Activated B cell treated with CpG ODN at 0.5 μM for 24 hours (primary cell): ENCODE results near the gene IL19. TPM values are rescaled to one million over a fixed set of nuclear protein-coding genes. Genes with fewer than 3 reads are reported as not detected.

Source experiments
- ATAC-seq: fragments of 200-7000 bp; cut with Tn5 transposase; one replicate; pipeline ENCODE4 v1.10.0; 2021; ENCODE audit warnings: low read depth, mild to moderate bottlenecking, moderate library complexity
- CTCF ChIA-PET: fragments of 350-600 bp; sonication (Branson Sonifier 250); formaldehyde crosslinking; loops from one replicate; lab custom pipeline; 2021; ENCODE audit warnings: antibody characterized with exemption; lab: Charles Lee
- POLR2A ChIA-PET: fragments of 350-600 bp; sonication (Branson Sonifier 250); formaldehyde crosslinking; loops from one replicate; lab custom pipeline; 2021; ENCODE audit warnings: antibody characterized with exemption; lab: Charles Lee
- DNase-seq: peaks from one replicate; pipeline ENCODE4 v3.0.0; 2022
- H3K27ac Mint-ChIP-seq: one replicate; pipeline ENCODE4 v1.8.0; 2020; ENCODE audit warnings: mixed read lengths
- H3K27me3 Mint-ChIP-seq: one replicate; pipeline ENCODE4 v1.8.0; 2021; ENCODE audit warnings: mixed read lengths
- H3K36me3 Mint-ChIP-seq: one replicate; pipeline ENCODE4 v1.8.0; 2021; ENCODE audit warnings: low read depth, mixed read lengths
- H3K4me1 Mint-ChIP-seq: one replicate; pipeline ENCODE4 v1.8.0; 2021; ENCODE audit warnings: mixed read lengths
- H3K4me3 Mint-ChIP-seq: one replicate; pipeline ENCODE4 v1.8.0; 2020; ENCODE audit warnings: mild to moderate bottlenecking, mixed read lengths
- H3K9me3 Mint-ChIP-seq: one replicate; pipeline ENCODE4 v1.8.0; 2020; ENCODE audit warnings: mixed read lengths
- intact Hi-C: fragments of 100-400 bp; cut with micrococcal nuclease; formaldehyde crosslinking; loops from one replicate; pipeline ENCODE4 v1.15.1; 2024
- total RNA-seq: library from RNA; stranded (reverse); gene quantifications from 2 replicates; pipeline ENCODE4 v1.2.3, GENCODE V29; 2022
- TF ChIP-seq, protein P1 (sequence below): fragments of 200-600 bp; IDR thresholded peaks from one replicate; pipeline ENCODE4 v1.8.0; 2022; ENCODE audit warnings: antibody characterized with exemption, mild to moderate bottlenecking

The IL19 gene, protein sequence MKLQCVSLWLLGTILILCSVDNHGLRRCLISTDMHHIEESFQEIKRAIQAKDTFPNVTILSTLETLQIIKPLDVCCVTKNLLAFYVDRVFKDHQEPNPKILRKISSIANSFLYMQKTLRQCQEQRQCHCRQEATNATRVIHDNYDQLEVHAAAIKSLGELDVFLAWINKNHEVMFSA
- not detected in 2 replicates for total RNA-seq

DNA sequence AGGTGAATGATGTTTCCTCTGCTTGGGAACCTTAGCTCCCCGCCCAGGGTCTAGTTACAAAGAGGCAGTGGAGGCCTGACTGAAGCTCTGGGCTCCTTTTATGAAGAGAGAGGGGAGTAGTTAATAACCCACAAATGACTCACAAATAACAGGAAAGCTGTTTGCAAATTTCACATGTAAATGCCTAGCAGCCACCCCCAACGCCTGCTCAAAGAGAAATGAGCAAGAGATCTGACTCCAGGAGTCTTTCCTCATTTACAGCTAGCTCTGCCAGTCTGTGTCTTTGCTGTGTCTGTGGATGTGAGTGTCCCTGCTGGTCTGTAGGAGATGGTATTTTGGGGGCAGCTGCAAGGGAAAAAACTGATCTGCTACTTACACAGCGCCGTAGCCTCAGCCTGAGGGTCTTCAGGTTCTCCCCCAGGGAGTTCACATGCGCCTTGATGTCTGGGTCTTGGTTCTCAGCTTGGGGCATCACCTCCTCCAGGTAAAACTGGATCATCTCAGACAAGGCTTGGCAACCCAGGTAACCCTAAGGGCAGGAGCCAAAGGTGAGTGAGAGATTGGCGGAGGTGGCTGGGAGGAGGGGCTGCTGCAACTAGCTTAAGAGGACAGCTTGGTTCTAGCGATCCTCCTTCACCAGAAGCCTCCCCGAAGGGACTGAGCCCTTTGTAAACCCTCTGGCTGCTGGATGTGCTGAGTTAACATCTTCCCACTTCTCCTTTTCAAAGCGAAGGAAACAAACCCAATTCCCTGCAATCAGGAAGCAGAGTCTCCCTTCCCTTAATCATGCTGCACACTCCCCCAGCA is at the start of gene IL19:
Gene IL19, plus strand, starts transcription at position 243 of the 807 bp plus-strand sequence. CDS start 65,890 bp downstream, outside the sequence.
- ATAC-seq (peak; percentile 42), DNase-seq (no peak)
- ChIA-PET POLR2A (interaction anchor here (0.6 to 8.0 kb wide), 15 partner anchors 9 to 157 kb away, joined by 3 to 67 read pairs (median 4); no protein-coding TSS in a partner anchor), CTCF (interaction anchor here (0.7 to 8.2 kb wide), 6 partner anchors 10 to 142 kb away, joined by 3 to 49 read pairs (median 6); no protein-coding TSS in a partner anchor)
- peak within 1 kb of the TSS; percentile 81 for H3K4me3 Mint-ChIP-seq
- no peaks in the 10 kb centered on the region for H3K27me3 Mint-ChIP-seq
- H3K27ac Mint-ChIP-seq = peak within 1 kb of the TSS; percentile 59
- intact Hi-C loops = loop anchor here (5.0 kb wide), 1 partner anchor 37 kb away; no protein-coding TSS in a partner anchor
- peaks cover 91% of the 10 kb centered on the region for H3K4me1 Mint-ChIP-seq
- TF ChIP-seq, protein P1, sequence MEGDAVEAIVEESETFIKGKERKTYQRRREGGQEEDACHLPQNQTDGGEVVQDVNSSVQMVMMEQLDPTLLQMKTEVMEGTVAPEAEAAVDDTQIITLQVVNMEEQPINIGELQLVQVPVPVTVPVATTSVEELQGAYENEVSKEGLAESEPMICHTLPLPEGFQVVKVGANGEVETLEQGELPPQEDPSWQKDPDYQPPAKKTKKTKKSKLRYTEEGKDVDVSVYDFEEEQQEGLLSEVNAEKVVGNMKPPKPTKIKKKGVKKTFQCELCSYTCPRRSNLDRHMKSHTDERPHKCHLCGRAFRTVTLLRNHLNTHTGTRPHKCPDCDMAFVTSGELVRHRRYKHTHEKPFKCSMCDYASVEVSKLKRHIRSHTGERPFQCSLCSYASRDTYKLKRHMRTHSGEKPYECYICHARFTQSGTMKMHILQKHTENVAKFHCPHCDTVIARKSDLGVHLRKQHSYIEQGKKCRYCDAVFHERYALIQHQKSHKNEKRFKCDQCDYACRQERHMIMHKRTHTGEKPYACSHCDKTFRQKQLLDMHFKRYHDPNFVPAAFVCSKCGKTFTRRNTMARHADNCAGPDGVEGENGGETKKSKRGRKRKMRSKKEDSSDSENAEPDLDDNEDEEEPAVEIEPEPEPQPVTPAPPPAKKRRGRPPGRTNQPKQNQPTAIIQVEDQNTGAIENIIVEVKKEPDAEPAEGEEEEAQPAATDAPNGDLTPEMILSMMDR = no peak
- H3K36me3 Mint-ChIP-seq = no peaks in the 10 kb centered on the region
- no peaks in the 10 kb centered on the region for H3K9me3 Mint-ChIP-seq

DNA sequence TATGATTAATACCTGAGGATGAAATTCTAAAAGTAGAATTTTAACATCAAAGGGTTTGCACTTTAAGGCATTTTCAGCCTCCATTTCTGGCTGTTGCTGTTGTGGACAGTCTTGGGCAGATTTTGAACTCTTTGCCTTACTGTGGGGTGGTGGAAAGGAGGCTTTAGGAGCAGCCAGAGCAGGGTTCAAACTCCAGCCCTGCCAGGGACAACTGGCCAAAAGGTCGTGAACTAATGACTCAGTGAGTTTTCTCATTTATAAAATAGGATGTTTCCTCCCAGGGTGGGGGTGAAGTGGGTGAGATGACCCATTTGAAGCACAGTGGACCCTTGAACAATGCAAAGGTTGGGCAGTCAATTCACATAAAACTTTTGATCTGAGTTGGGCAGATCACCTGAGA is 49.1 kb upstream of the IL19 start:
- ChIA-PET POLR2A (interaction anchor here (0.9 kb wide), 1 partner anchor 57 kb away, joined by 3 read pairs; no protein-coding TSS in a partner anchor), CTCF (interaction anchor here (0.9 to 1.2 kb wide), 3 partner anchors 13 to 261 kb away, joined by 3 read pairs; no protein-coding TSS in a partner anchor)
- H3K36me3 Mint-ChIP-seq = peaks cover 3% of the 10 kb centered on the region
- H3K4me1 Mint-ChIP-seq = peaks cover 72% of the 10 kb centered on the region
- peak overlapping the region; percentile 4 for H3K27ac Mint-ChIP-seq
- no peak overlapping the region for H3K4me3 Mint-ChIP-seq
- DNase-seq (no peak), ATAC-seq (no peak)
- intact Hi-C loops = no loop called here
- TF ChIP-seq, protein P1 = no peak
- no peaks in the 10 kb centered on the region for H3K9me3 Mint-ChIP-seq
- no peaks in the 10 kb centered on the region for H3K27me3 Mint-ChIP-seq

DNA sequence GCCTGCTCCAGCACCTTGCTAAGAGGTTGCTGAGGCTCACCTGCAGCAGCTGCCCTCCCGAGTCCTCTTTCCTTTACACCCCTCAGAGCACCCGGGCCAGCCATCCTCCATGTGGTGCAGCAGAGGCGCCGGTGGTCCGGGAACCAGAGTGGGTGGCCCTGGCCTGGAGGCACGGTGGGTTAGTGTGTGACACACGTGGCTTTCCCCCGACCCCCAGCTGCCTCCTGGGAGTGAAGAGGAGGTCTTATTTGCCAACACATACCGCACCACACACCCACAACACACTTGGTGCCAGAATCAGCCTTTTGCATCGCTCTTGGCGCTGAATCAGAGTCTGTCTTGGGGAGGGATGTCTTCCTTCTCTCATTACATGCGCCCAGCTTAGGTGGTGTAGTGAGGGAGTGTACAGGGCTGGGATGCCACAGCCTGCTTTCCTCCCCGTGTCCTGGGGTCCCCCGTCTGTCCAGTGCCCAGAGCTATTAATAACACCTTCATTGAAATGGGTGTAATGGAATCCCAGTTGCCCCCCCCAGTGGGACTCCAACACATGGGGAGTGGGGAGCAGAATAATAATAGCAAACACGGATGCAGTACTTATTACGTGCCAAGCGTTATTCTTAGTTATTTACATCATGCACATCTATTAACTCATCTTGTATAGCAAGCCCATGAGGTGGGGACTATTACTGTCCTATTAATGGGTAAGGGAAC is 47.7 kb upstream of the IL19 start:
- Mint-ChIP-seq H3K4me3 (no peak overlapping the region), H3K4me1 (peaks cover 64% of the 10 kb centered on the region), H3K36me3 (peaks cover 3% of the 10 kb centered on the region), H3K9me3 (no peaks in the 10 kb centered on the region), H3K27ac (no peak overlapping the region), H3K27me3 (no peaks in the 10 kb centered on the region)
- intact Hi-C loops = no loop called here
- ATAC-seq (no peak), DNase-seq (no peak)
- CTCF ChIA-PET = interaction anchor here (0.8 to 6.7 kb wide), 5 partner anchors 19 to 211 kb away, joined by 3 to 60 read pairs (median 6); no protein-coding TSS in a partner anchor
- TF ChIP-seq, protein P1 = no peak
- POLR2A ChIA-PET = interaction anchor here (1.0 kb wide), 1 partner anchor 38 kb away, joined by 4 read pairs; the partner anchor contains the start of gene MAPKAPK2

DNA sequence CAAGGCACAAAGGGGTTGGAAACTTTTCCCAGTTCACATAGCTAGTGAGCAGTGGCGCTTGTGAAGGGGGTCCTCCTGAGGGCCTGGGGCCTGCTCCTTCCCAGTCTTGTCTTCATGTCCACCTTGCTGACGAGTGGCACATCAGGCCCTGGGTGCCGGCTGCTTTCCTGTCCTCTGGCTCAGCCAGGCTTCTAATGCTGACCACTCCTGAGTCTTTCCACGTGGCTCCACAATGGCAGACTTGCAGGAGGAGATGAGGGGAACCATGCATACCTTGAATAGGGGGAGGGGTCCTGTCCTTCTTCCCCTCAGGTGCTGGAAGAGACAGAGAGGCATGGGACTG is 47.1 kb upstream of the IL19 start:
- TF ChIP-seq, protein P1 = no peak
- H3K36me3 Mint-ChIP-seq = peaks cover 3% of the 10 kb centered on the region

More for the DNA sequence above, 47.1 kb upstream of the IL19 start:
- H3K9me3 Mint-ChIP-seq = no peaks in the 10 kb centered on the region
- no peaks in the 10 kb centered on the region for H3K27me3 Mint-ChIP-seq
- no peak overlapping the region for H3K4me3 Mint-ChIP-seq
- ATAC-seq = no peak
- POLR2A ChIA-PET = no interaction called here
- intact Hi-C loops = no loop called here
- H3K4me1 Mint-ChIP-seq = peaks cover 65% of the 10 kb centered on the region
- CTCF ChIA-PET = interaction anchor here (1.3 to 6.7 kb wide), 4 partner anchors 20 to 190 kb away, joined by 4 to 60 read pairs (median 6); no protein-coding TSS in a partner anchor
- no peak for DNase-seq
- no peak overlapping the region for H3K27ac Mint-ChIP-seq
